NOMO-1 (cell line): Measurements from ENCODE around the gene TSPAN4.
A peak's percentile ranks its signal among the peaks of the same experiment; 100 is the strongest.

Source experiments
- DNase-seq, 2 experiments: peaks; one replicate each; lab custom pipeline; 2025; ENCODE audit not compliant: unreplicated experiment in 2 of 2; lab: John Stamatoyannopoulos, UW

Gene TSPAN4

GRCh38 chr11:803770-804598, 38.7 kb upstream of the TSPAN4 start:
- DNase-seq, result no peak

DNA sequence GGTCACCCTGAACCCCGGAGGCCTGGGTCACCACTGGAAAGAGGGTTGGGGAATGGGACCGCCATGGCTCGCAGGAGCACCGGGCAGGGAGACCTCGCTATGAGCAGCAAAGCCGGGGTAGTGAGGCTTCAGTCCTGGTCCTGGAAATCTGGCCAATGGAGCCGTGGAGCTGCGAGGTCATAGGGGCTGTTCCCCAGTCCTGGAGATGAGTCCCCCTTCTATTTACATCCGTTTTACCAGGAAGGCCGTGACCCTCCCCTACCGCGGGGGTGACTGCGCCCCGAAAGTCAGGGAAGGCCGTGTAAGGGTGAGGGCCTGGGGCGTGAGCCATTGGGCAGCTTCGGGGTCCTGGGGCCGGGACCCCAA, 38.1 kb upstream of the TSPAN4 start:
- no peak for DNase-seq

DNA sequence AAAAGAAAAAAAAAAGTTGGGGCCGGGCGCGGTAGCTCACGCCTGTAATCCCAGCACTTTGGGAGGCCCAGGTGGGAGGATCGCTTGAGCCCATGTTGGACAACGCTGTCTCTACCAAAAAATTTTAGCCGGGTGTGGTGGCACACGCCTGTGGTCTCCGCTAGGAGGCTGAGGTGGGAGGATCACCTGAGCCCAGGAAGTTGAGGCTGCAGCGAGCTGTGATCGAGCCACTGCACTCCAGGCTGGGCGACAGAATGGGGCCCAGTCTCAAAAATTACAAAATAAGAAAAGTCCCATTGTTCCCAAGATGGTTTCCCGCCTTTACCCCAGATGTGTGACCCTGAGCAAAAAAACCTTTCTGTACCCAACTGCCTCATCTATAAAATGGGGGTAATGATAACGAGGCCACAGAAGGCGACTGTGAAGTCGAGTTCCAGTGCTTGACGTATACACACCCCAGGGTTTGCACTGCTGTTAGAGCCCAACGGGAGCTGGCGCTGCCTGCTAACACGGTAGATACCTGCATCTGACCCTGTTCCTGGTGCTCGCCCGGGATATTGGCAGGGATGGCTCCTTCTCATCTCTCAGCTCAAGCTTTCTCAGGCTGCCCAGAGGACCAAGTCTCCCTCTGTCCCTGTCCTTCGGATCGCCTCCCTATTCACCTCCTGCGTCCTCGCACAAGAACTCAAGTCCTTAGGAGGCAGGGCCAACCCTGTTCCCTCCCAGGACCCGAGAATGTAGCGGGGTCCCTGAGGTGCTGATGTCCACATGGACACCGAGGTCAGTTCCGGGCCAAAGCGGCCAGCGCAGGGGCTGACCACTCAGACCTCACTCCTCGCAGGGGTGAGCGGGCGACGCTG, 34.0 kb upstream of the TSPAN4 start:
- peak in 1 of 2 experiments; percentile 26 for DNase-seq

- peak; percentile 91 to 95 for DNase-seq
Observed at GRCh38 chr11:809287-810039, 33.2 kb upstream of the TSPAN4 start, which contains the start of gene RPLP2. TSS of gene RPLP2 (plus strand) at chr11:809967. CDS start at chr11:810235, 268 bp downstream.

DNA sequence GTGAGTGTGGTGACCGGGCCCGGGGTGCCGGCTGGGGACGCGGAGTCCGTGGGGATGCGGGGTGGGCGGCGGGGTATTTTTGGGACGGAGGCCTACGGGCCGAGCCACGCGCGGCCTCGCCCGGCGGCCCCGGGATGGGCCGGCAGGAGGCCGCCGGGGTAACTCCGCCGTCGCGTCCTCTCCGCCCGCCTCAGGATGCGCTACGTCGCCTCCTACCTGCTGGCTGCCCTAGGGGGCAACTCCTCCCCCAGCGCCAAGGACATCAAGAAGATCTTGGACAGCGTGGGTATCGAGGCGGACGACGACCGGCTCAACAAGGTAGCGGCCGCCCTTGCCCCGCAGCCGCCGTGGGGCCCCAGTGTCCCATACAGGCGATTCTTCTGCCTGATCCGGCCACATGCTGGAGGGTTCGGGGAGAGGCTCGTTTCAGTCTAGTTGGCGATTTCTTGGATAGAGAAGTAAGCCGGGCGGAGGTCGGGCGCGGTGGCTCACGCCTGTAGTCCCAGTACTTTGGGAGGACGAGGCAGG, 32.5 kb upstream of the TSPAN4 start:
- no peak for DNase-seq

GRCh38 chr11:811446-812245, 31.0 kb upstream of the TSPAN4 start:
- no peak for DNase-seq

- no peak for DNase-seq
Observed at GRCh38 chr11:812390-812789, 30.3 kb upstream of the TSPAN4 start.

DNA sequence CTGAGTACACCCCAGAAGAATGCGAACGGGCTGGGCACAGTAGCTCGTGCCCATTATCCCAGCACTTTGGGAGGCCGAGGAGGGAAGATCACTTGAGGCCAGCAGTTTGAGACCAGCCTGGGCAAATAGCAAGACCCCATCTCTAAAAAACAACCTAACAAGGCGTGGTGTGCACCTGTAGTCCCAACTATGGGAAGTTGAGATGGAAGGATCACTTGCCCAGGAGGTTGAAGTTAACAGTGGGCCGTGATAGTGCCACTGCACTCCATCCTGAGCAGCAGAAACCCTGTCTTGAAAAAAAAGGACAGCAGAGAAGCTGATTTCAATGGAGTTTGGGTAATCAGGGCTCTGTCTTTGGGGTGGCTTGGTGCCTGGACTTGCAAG, 29.6 kb upstream of the TSPAN4 start:
- DNase-seq, result no peak

DNA sequence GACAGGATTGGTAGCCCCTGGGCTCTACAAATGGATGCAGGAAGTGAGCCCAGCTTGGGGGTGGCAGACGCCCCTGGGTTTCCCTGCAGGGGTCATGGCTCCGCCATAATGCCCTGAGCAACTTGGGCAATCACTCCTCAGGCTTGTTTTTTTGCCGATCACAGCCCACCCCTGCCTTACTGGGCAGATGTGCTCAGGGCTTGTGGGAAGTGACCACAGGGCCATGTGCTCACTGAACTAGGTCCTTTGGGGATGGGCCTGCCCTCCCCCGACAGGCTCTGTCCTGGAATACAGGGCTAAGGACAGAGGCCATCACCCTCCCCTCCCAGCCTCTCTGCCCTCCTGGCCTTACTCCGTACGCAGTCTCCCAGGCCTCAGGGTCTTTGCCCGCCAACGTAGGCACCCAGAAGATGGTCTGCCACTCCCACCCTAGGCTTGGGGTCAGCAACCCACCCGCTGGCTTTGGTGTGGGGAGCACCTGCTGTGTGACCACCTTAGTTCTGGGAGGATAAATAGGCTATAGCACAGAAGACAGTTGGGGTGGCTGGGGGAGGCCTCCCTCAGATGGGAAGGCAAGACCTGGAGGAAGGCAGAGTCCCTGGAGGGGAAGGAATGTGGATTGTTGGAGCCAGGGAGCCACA, 29.1 kb upstream of the TSPAN4 start:
- no peak for DNase-seq

GRCh38 chr11:815675-816432, 26.8 kb upstream of the TSPAN4 start:
- no peak for DNase-seq

GRCh38 chr11:816433-816779, 26.2 kb upstream of the TSPAN4 start:
- no peak for DNase-seq

GRCh38 chr11:818396-819128, 24.1 kb upstream of the TSPAN4 start, which contains the start of gene PNPLA2:
TSS of gene PNPLA2 (plus strand) at chr11:818914. CDS start at chr11:819719, 805 bp downstream.
- no peak for DNase-seq

DNA sequence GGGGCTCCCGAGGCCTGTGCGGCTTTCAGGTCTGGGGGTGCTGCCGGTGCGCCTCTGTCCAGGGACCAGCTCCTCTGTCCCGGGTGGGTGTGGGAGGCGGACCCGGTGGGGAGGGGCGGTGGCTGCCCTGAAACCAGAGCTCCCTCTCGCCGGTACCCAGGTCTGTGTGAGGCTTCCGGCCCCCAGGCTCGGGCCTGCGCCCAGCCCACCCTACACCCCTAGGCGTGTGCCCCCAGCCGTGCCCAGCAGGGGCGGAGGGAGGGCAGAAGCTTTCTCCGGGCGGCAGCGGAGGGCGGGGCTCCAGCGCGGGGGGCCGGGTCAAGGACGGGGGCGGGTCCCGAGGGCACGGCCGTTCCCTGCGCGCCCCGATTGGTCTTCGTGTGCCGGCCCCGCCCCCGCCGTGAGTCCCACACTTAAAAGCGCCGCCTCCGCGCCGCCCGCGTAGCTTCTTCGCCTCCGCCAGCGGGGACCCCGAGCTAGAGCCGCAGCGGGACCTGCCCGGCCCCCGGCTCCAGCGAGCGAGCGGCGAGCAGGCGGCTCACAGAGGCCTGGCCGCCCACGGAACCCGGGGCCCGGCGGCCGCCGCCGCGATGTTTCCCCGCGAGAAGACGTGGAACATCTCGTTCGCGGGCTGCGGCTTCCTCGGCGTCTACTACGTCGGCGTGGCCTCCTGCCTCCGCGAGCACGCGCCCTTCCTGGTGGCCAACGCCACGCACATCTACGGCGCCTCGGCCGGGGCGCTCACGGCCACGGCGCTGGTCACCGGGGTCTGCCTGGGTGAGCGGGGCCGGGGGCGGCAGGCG, 23.3 kb upstream of the TSPAN4 start:
- peak; percentile 85 to 89 for DNase-seq

DNA sequence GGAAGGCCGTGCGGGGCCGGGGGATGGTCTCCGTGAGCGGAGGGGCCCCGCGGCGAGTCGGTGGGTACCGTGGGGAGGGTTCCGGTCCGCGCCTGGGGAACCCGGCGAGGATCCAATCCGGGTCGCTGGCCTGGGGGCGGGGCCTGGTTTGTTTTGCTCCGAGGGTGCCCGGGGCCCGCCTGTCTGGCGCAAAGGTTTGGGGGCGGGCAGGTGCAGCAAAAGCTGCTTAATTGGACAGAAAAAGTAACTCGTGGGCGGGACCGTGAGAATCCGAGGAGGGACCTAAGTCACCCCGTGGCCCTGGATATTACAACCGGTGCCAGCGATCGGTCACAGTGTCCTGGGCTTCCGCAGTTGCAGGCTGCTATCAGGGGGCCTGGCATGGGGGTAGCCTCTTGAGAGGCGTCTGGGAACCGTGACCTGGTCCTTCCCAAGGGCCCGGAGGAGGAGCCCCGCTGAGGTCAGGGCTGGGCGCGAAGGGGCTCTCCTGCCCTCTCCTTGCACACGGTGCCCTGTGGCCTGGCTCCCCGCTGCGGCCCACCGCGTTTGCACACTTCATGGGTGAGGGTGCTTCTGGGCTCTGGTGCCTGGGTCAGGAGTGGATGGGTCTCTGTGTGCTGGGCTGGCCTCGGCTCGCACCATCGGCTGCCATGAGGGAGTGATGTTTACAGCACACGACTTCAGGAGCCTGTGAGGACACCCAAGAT, 22.6 kb upstream of the TSPAN4 start:
- peak; percentile 93 to 94 for DNase-seq

- DNase-seq, result peak; percentile 19 to 23
Observed at GRCh38 chr11:820655-821511, 21.8 kb upstream of the TSPAN4 start.
